Activated T-helper 1 cell treated with anti-CD3 and anti-CD28 coated beads, Interleukin-2, amount 50 U/mL, for 16 hours (primary cell): Measurements from ENCODE around the gene LRRC26.

ENCODE experiments used
- DNase-seq, 2 donors: peaks; one replicate each; pipeline ENCODE4 v3.0.0-alpha.2; 2020; ENCODE audit warnings: low read depth in 1 of 2, low spot score in 1 of 2

Gene LRRC26

GRCh38 chr9:137156567-137157375 is 13.1 kb downstream of the LRRC26 start:
- DNase-seq: peak; percentile 23 to 47

- no peak for DNase-seq
Observed at GRCh38 chr9:137152844-137153405, 16.9 kb downstream of the LRRC26 start.

- no peak for DNase-seq
Observed at GRCh38 chr9:137150617-137151457, 19.0 kb downstream of the LRRC26 start.

GRCh38 chr9:137149942-137150616 is 19.8 kb downstream of the LRRC26 start:
- DNase-seq: no peak

GRCh38 chr9:137149363-137149762 is 20.5 kb downstream of the LRRC26 start:
- no peak for DNase-seq

- DNase-seq: no peak
Observed at GRCh38 chr9:137148661-137149060, 21.2 kb downstream of the LRRC26 start.

- DNase-seq: no peak
Observed at GRCh38 chr9:137148242-137148641, 21.6 kb downstream of the LRRC26 start.

GRCh38 chr9:137147793-137148160 is 22.1 kb downstream of the LRRC26 start:
- no peak for DNase-seq

- no peak for DNase-seq
Observed at GRCh38 chr9:137147091-137147792, 22.6 kb downstream of the LRRC26 start.

GRCh38 chr9:137146527-137146918 is 23.3 kb downstream of the LRRC26 start:
- no peak for DNase-seq

- no peak for DNase-seq
Observed at GRCh38 chr9:137145731-137146526, 23.9 kb downstream of the LRRC26 start.

GRCh38 chr9:137143459-137143858 is 26.4 kb downstream of the LRRC26 start:
- DNase-seq: no peak

- no peak for DNase-seq
Observed at GRCh38 chr9:137141976-137142936, 27.6 kb downstream of the LRRC26 start.

- no peak for DNase-seq
Observed at GRCh38 chr9:137141050-137141810, 28.6 kb downstream of the LRRC26 start.

GRCh38 chr9:137140151-137141012 is 29.5 kb downstream of the LRRC26 start:
- DNase-seq: no peak

GRCh38 chr9:137139468-137140150 is 30.2 kb downstream of the LRRC26 start:
- no peak for DNase-seq
